Endothelial cell of umbilical vein (primary cell): Measurements from ENCODE around the gene DNAJC28.

Source experiments
- CTCF ChIP-seq, 2 donors: IDR thresholded peaks; 1 replicate in 1 of 2; 2 replicates in 1 of 2; pipeline ENCODE4 v1.5.1; 2011; ENCODE audit warnings: low read length in 2 of 2, mild to moderate bottlenecking in 2 of 2, moderate library complexity in 2 of 2, control low read depth in 1 of 2, inconsistent platforms in 1 of 2, low read depth in 1 of 2; ENCODE audit not compliant: insufficient read depth in 1 of 2; ENCODE audit errors: extremely low read depth in 1 of 2
- EZH2 ChIP-seq: IDR thresholded peaks from 2 replicates; pipeline ENCODE4 v1.6.1; 2012; ENCODE audit warnings: borderline replicate concordance, low read depth, mild to moderate bottlenecking, moderate library complexity, low read length, inconsistent platforms; ENCODE audit not compliant: severe bottlenecking
- FOS ChIP-seq: IDR thresholded peaks from 2 replicates; pipeline ENCODE4 v1.6.1; 2011; ENCODE audit warnings: mild to moderate bottlenecking, low read length, moderate library complexity, borderline replicate concordance; ENCODE audit not compliant: insufficient read depth
- POLR2A ChIP-seq: IDR thresholded peaks from 2 replicates; pipeline ENCODE4 v1.6.1; 2012; ENCODE audit warnings: low read depth, mild to moderate bottlenecking, control low read depth, low read length
- POLR2AphosphoS5 ChIP-seq: IDR thresholded peaks from 2 replicates; pipeline ENCODE4 v1.6.1; 2012; ENCODE audit warnings: low read depth, mild to moderate bottlenecking, control low read depth, low read length, moderate library complexity; ENCODE audit not compliant: insufficient read depth

GRCh38 chr21:33480481-33481103 lies 10.9 kb downstream of the DNAJC28 start:
- no peak for TF ChIP-seq EZH2
- TF ChIP-seq CTCF (IDR thresholded peaks at IDR 0.05; ENCODE audit: extremely low read depth in 1 of 2, insufficient read depth in 1 of 2, low read depth in 1 of 2, low read length in 2 of 2) = no peak
- TF ChIP-seq POLR2A = no peak
- TF ChIP-seq FOS = no peak
- no peak for TF ChIP-seq POLR2AphosphoS5
